Right kidney (tissue), 1 donor: ENCODE data around the gene PRL.

Experiments
- DNase-seq: peaks from one replicate; pipeline ENCODE4 v3.0.0-alpha.2; 2016

Gene PRL

GRCh38 chr6:22294301-22294700 is 2.5 kb downstream of the PRL start:
- no peak for DNase-seq

- DNase-seq, result no peak
Measured at GRCh38 chr6:22290045-22290444, 6.8 kb downstream of the PRL start.

- no peak for DNase-seq
Measured at GRCh38 chr6:22288721-22289120, 8.1 kb downstream of the PRL start.

GRCh38 chr6:22284666-22285065 is 12.2 kb downstream of the PRL start:
- DNase-seq, result no peak

- DNase-seq, result peak; percentile 7
Measured at GRCh38 chr6:22281341-22282085, 15.3 kb downstream of the PRL start.

- no peak for DNase-seq
Measured at GRCh38 chr6:22279427-22279826, 17.4 kb downstream of the PRL start.

GRCh38 chr6:22271081-22271480 is 25.8 kb downstream of the PRL start:
- DNase-seq, result no peak

GRCh38 chr6:22263748-22264147 is 33.1 kb downstream of the PRL start:
- no peak for DNase-seq

- DNase-seq, result no peak
Measured at GRCh38 chr6:22254886-22255285, 42.0 kb downstream of the PRL start.

- no peak for DNase-seq
Measured at GRCh38 chr6:22253955-22254655, 42.7 kb downstream of the PRL start.

GRCh38 chr6:22251348-22251747 is 45.5 kb downstream of the PRL start:
- no peak for DNase-seq

- no peak for DNase-seq
Measured at GRCh38 chr6:22250486-22250885, 46.4 kb downstream of the PRL start.

GRCh38 chr6:22249711-22250350 is 47.0 kb downstream of the PRL start:
- DNase-seq, result no peak

- DNase-seq, result no peak
Measured at GRCh38 chr6:22248513-22249308, 48.1 kb downstream of the PRL start.

GRCh38 chr6:22247916-22248482 is 48.8 kb downstream of the PRL start:
- no peak for DNase-seq

GRCh38 chr6:22240025-22240424 is 56.8 kb downstream of the PRL start:
- no peak for DNase-seq

GRCh38 chr6:22239261-22239921 is 57.4 kb downstream of the PRL start:
- DNase-seq, result no peak

- DNase-seq, result no peak
Measured at GRCh38 chr6:22238861-22239260, 58.0 kb downstream of the PRL start.

- DNase-seq, result no peak
Measured at GRCh38 chr6:22237526-22237925, 59.3 kb downstream of the PRL start.
